ENCODE measurements around the gene ASPRV1.

DNA sequence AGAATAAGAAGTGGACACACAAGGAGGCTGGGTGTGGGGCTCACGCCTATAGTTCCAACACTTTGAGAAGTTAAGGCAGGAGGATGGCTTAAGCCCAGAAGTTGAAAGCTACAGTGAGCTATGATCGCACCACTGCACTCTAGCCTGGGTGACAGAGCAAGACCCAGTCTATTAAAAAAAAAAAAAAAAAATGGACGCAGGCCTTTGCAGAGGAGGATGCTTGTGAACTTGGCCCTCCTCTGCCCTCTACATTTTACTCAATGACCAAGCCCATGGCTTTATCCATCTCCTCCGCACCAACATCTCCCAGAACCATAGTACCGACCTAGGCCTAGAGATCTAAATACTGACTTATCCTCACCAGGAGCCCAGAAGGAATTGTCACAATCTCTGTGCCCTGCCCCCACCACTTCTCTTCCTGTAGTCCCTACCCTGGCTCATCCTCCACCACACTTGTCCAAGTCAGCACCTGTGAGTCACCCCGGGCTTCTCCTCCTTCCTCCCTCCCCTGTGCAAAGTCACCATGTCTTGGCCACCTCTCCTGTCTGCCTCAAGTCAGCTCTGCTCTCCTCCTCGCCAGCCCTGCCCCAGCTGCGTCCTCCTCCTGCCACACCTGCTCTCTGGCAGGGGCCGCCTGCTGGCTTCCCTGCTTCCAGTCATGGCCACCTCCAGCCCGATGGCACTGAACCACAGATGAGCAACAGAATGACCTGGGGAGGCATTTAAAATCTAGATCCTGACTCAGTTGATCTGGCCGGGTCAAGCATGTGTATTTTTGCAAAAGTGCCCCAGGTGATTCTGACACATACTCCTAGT is 35.8 kb upstream of the ASPRV1 start:
- TF ChIP-seq, protein P1, sequence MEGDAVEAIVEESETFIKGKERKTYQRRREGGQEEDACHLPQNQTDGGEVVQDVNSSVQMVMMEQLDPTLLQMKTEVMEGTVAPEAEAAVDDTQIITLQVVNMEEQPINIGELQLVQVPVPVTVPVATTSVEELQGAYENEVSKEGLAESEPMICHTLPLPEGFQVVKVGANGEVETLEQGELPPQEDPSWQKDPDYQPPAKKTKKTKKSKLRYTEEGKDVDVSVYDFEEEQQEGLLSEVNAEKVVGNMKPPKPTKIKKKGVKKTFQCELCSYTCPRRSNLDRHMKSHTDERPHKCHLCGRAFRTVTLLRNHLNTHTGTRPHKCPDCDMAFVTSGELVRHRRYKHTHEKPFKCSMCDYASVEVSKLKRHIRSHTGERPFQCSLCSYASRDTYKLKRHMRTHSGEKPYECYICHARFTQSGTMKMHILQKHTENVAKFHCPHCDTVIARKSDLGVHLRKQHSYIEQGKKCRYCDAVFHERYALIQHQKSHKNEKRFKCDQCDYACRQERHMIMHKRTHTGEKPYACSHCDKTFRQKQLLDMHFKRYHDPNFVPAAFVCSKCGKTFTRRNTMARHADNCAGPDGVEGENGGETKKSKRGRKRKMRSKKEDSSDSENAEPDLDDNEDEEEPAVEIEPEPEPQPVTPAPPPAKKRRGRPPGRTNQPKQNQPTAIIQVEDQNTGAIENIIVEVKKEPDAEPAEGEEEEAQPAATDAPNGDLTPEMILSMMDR (IDR thresholded peaks at IDR 0.05), result no peak
- TF ChIP-seq EP300 (IDR thresholded peaks at IDR 0.05), result no peak
- no peak for TF ChIP-seq POLR2A (IDR thresholded peaks at IDR 0.05)
